ENCODE data around the gene PGAM5.

GRCh38 chr12:132719954-132720324 lies 9.3 kb downstream of the PGAM5 start:
- TF ChIP-seq SMC3 (conservative IDR thresholded peaks at IDR 0.05; ENCODE audit: poor library complexity) (no peak), CTCF (IDR thresholded peaks at IDR 0.05; ENCODE audit: poor library complexity, severe bottlenecking) (no peak), EP300 (conservative IDR thresholded peaks at IDR 0.05; ENCODE audit: poor library complexity, severe bottlenecking) (no peak), EZH2 (IDR thresholded peaks at IDR 0.05; ENCODE audit: borderline replicate concordance, insufficient read depth, low read length, poor library complexity, severe bottlenecking) (no peak)
- TF ChIP-seq, protein P1, sequence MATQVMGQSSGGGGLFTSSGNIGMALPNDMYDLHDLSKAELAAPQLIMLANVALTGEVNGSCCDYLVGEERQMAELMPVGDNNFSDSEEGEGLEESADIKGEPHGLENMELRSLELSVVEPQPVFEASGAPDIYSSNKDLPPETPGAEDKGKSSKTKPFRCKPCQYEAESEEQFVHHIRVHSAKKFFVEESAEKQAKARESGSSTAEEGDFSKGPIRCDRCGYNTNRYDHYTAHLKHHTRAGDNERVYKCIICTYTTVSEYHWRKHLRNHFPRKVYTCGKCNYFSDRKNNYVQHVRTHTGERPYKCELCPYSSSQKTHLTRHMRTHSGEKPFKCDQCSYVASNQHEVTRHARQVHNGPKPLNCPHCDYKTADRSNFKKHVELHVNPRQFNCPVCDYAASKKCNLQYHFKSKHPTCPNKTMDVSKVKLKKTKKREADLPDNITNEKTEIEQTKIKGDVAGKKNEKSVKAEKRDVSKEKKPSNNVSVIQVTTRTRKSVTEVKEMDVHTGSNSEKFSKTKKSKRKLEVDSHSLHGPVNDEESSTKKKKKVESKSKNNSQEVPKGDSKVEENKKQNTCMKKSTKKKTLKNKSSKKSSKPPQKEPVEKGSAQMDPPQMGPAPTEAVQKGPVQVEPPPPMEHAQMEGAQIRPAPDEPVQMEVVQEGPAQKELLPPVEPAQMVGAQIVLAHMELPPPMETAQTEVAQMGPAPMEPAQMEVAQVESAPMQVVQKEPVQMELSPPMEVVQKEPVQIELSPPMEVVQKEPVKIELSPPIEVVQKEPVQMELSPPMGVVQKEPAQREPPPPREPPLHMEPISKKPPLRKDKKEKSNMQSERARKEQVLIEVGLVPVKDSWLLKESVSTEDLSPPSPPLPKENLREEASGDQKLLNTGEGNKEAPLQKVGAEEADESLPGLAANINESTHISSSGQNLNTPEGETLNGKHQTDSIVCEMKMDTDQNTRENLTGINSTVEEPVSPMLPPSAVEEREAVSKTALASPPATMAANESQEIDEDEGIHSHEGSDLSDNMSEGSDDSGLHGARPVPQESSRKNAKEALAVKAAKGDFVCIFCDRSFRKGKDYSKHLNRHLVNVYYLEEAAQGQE (IDR thresholded peaks at IDR 0.05; ENCODE audit: borderline replicate concordance) = no peak
